Thyroid gland (tissue), 4 donors: ENCODE measurements around the gene SLC35E4. TPM values are rescaled to one million over a fixed set of nuclear protein-coding genes. Genes with fewer than 3 reads are reported as not detected.
A peak's percentile ranks its signal among the peaks of the same experiment; 100 is the strongest.
"Not testable (repeated sequence)": the region's sequence is repeated elsewhere in the genome, so short reads cannot be mapped to it uniquely, and the experiment has no call there.

ENCODE experiments used
- DNase-seq, 2 donors: peaks; one replicate each; pipeline ENCODE4 v3.0.0-alpha.2; 2019
- H3K27ac ChIP-seq, 3 donors: fragments of 200-600 bp; sonication (generic); 1 replicate in 2 of 3; 2 replicates in 1 of 3; pipeline ENCODE4 v1.5.1; 2016 to 2019; ENCODE audit warnings: mild to moderate bottlenecking in 1 of 3, moderate library complexity in 1 of 3
- H3K27me3 ChIP-seq: fragments of 200-600 bp; sonication (generic); one replicate; pipeline ENCODE4 v1.5.1; 2019
- H3K36me3 ChIP-seq, 2 donors: fragments of 200-600 bp; sonication (generic); one replicate each; pipeline ENCODE4 v1.5.1; 2016 to 2019
- H3K4me1 ChIP-seq, 2 donors: fragments of 200-600 bp; sonication (generic); one replicate each; pipeline ENCODE4 v1.5.1; 2017 to 2019
- H3K4me3 ChIP-seq, 3 donors: fragments of 200-600 bp; sonication (generic); replicated peaks in 1 of 3; 1 replicate in 2 of 3; 2 replicates in 1 of 3; pipeline ENCODE4 v1.5.1; 2016; ENCODE audit warnings: mild to moderate bottlenecking in 1 of 3
- H3K9me3 ChIP-seq: fragments of 200-600 bp; sonication (generic); one replicate; pipeline ENCODE4 v1.5.1; 2017
- CTCF ChIP-seq, 6 experiments: fragments of 200-600 bp in 3 of 6; fragments of 450-650 bp in 3 of 6; sonication (generic) in 3 of 6; IDR thresholded peaks; one replicate each; pipeline ENCODE4 v1.5.1; 2016 to 2019; ENCODE audit warnings: antibody characterized with exemption in 6 of 6, mild to moderate bottlenecking in 2 of 6, inconsistent platforms in 1 of 6, moderate library complexity in 1 of 6
- POLR2A ChIP-seq, 2 donors: fragments of 450-650 bp; IDR thresholded peaks; one replicate each; pipeline ENCODE4 v1.6.1; 2017; ENCODE audit warnings: antibody characterized with exemption in 2 of 2, mild to moderate bottlenecking in 2 of 2, moderate library complexity in 1 of 2
- WGBS, 2 donors: methylation state at CpG; one replicate each; pipeline ENCODE4 v1.1.5; 2017; 5-methylcytosine and 5-hydroxymethylcytosine counted together
- intact Hi-C: fragments of 100-400 bp; cut with DNase I; formaldehyde crosslinking; loops from one replicate; pipeline ENCODE4 v1.15.1; 2023
- total RNA-seq, 4 donors: library from RNA; depleted of rRNA; stranded (reverse); fragments of >200 nt; gene quantifications; one replicate each; pipeline ENCODE4 v1.2.3, GENCODE V29; 2016

Gene SLC35E4
- total RNA-seq, 4 donors from 2014 or later: 3.7 to 6.3 (median 5.0) TPM

GRCh38 chr22:30617819-30618218, 17.8 kb upstream of the SLC35E4 start:
- intact Hi-C loops: no loop called here

GRCh38 chr22:30619909-30620308, 15.7 kb upstream of the SLC35E4 start:
- H3K9me3 ChIP-seq, H3K4me3 ChIP-seq, intact Hi-C loops, H3K27me3 ChIP-seq, H3K27ac ChIP-seq, DNase-seq, H3K4me1 ChIP-seq: not testable (repeated sequence)
- H3K36me3 ChIP-seq: peaks cover 4 to 16% of the 10 kb centered on the region in 2 donors
- WGBS, 2 donors: 92 to 98% methylated on average over 6 of the region's 6 CpGs

More at GRCh38 chr22:30617819-30618218, 17.8 kb upstream of the SLC35E4 start:
- DNase-seq: no peak
- H3K4me1 ChIP-seq: no peaks in the 10 kb centered on the region
- no peak overlapping the region for H3K27ac ChIP-seq
- H3K27me3 ChIP-seq: no peaks in the 10 kb centered on the region
- TF ChIP-seq CTCF (IDR thresholded peaks at IDR 0.05): no peak
- no peak for TF ChIP-seq POLR2A (IDR thresholded peaks at IDR 0.05)
- H3K4me3 ChIP-seq: no peak overlapping the region
- H3K36me3 ChIP-seq: peaks cover 12 to 17% of the 10 kb centered on the region in 2 donors
- no peaks in the 10 kb centered on the region for H3K9me3 ChIP-seq
- 92 to 93% methylated on average over 6 of the region's 6 CpGs for WGBS, 2 donors

GRCh38 chr22:30626413-30626812, 9.2 kb upstream of the SLC35E4 start:
- H3K27ac ChIP-seq: no peak overlapping the region
- H3K36me3 ChIP-seq: no peaks in the 10 kb centered on the region
- no peak for DNase-seq
- no peaks in the 10 kb centered on the region for H3K4me1 ChIP-seq
- H3K9me3 ChIP-seq: no peaks in the 10 kb centered on the region
- intact Hi-C loops: no loop called here
- 90 to 100% methylated on average over 3 of the region's 5 CpGs for WGBS, 2 donors
- no peak overlapping the region for H3K4me3 ChIP-seq
- H3K27me3 ChIP-seq: no peaks in the 10 kb centered on the region
- TF ChIP-seq CTCF (IDR thresholded peaks at IDR 0.05) (no peak), POLR2A (IDR thresholded peaks at IDR 0.05) (no peak)

- TF ChIP-seq POLR2A (IDR thresholded peaks at IDR 0.05) (no peak), CTCF (IDR thresholded peaks at IDR 0.05) (no peak)
- no peaks in the 10 kb centered on the region for H3K36me3 ChIP-seq
- WGBS, 2 donors: 88 to 89% methylated on average over 5 of the region's 5 CpGs
- DNase-seq: no peak
- intact Hi-C loops: no loop called here
- no peaks in the 10 kb centered on the region for H3K27me3 ChIP-seq
- no peak overlapping the region for H3K27ac ChIP-seq
- H3K4me1 ChIP-seq: no peaks in the 10 kb centered on the region
- H3K4me3 ChIP-seq: no peak overlapping the region
- H3K9me3 ChIP-seq: no peaks in the 10 kb centered on the region
Measured at GRCh38 chr22:30627471-30627870, 8.1 kb upstream of the SLC35E4 start.

- H3K4me1 ChIP-seq: no peaks in the 10 kb centered on the region
Measured at GRCh38 chr22:30628491-30628890, 7.1 kb upstream of the SLC35E4 start.

GRCh38 chr22:30631469-30631868, 4.1 kb upstream of the SLC35E4 start:
- intact Hi-C loops, H3K27ac ChIP-seq, H3K27me3 ChIP-seq, DNase-seq, H3K9me3 ChIP-seq, H3K4me3 ChIP-seq, H3K36me3 ChIP-seq: not testable (repeated sequence)
- WGBS, 2 donors: 91 to 95% methylated on average over 13 to 28 of the region's 31 CpGs
- peaks cover 15 to 16% of the 10 kb centered on the region in 2 donors for H3K4me1 ChIP-seq

More at GRCh38 chr22:30628491-30628890, 7.1 kb upstream of the SLC35E4 start:
- H3K4me3 ChIP-seq: no peak overlapping the region
- intact Hi-C loops: no loop called here
- TF ChIP-seq POLR2A (IDR thresholded peaks at IDR 0.05) (no peak), CTCF (IDR thresholded peaks at IDR 0.05) (no peak)
- H3K36me3 ChIP-seq: no peaks in the 10 kb centered on the region
- no peaks in the 10 kb centered on the region for H3K9me3 ChIP-seq
- peak; percentile 6 to 15 for DNase-seq
- H3K27me3 ChIP-seq: no peaks in the 10 kb centered on the region
- no peak overlapping the region for H3K27ac ChIP-seq
- 53 to 57% methylated on average over 2 to 4 of the region's 4 CpGs for WGBS, 2 donors
